ENCODE data around the gene MMRN1.

MMRN1 gene

DNA sequence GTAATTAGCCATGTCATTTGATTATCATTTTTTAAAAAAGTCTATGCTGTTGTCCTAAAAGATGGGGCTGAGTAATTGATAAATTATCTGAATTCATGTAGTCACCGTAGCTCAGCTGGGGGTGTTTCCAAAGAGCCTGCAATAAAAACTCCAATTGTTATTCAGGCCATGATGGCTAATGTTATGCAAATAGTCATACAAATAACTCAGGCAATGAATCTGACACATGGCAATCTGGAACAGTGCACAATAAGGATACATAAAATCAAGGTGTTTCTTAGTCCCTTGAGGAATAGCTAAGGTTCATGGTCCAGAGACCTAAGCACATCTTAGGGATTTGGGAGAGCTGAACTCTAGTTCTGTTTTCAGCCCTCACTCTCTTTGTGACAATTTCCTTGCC is 15.2 kb downstream of the MMRN1 start:
- DNase-seq: no peak

DNA sequence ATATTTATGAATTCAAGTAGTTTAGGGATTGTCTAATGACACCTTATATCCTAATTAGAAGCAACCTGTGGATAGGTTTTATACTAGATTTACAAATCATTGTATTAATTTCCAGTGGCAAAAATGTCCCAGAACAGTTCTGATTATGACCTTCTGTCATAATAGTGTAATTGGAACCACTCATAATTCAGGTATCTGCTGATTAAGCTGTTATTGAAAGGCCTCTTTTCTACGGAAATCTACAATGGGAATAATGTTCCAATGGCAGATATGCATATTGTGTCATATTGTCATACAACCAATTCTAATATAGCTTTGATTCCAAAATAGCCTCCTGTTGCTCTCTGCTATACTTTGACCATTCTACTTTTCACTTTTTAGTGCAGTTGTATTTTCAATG is 19.0 kb downstream of the MMRN1 start:
- no peak for DNase-seq

DNA sequence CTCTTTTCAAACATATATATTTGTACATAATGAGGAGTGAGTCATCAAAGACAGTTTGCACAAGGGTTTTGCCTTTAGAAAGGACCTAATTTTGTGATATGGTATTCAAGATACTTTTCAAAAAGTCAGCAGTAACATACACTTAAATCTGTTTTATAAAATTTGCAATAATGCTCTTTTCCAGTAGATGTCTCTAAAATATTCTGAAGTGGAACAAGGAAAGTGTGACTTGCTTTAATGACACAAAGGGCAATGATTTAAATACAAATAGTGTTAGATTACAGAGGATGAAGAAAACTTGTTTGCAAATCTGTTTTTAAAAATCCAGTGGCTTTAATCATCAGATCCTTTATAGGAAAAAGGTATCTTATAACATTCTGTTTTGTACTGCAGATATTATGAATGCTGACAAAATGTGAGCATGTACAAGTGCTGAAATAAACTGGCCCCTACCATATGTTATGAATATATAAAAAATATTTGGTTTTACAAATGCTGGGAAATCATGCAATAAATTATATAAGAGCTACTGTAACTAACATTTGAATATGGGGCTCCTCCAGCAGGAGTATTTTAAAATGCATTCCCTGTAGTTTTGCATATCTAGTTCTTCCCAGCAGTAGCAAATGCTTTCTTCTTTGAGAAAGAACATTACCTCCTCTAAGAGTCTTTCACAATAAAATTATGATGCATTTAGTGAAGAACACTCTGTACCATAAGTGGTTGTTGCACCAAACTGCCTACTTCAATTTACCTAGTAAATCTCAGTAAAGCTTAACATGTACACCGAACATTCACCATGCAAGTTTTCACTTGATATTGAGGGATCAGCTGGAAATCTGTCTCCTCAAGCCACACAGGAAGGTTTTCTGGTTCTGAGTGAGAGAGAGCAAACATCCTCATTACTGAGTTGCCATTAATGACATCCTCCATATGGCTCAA is 20.2 kb downstream of the MMRN1 start:
- no peak for DNase-seq

DNA sequence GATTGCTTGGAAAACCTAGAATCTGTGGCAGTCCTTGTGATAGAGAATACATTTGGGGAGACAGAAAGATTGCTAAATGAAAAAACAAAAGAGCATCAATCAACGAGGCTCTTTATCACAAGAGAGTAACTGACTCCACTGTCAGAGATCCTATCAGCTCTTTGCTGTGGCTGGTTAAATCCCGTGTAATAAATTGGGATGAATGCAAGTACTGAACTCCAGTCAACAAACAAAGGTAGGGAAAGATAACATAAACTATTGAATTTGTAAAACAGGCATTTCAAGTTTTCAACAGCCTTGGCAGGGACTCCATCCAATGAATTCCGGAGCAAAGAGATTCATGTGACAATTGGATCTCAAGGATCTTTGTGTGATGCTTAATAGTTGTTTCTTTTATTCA is 21.3 kb downstream of the MMRN1 start:
- DNase-seq: no peak

DNA sequence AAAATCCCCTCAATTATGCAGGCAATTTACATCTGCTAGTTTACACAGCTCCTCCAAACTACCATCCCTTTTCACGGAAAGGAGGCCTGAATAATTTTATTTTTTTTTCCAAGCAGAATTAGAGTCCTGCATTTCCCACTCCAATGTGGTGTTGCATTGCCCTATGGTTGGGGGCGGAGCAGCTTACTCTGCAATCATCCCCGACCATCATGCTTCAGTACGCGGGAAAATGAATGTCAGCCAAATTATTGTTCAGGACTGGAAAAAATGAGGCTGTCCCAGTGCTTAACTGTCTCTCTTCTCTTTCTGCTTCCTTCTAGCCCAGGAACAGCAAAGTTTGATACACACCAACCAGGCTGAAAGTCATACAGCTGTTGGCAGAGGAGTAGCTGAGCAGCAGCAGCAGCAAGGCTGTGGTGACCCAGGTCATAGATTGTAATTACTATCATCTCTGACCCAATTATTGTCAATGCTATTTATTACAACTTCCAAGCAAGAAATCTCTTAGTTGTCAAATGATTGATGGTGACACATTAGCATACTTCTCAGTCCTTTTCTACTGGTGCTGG is 28.3 kb downstream of the MMRN1 start:
- DNase-seq: no peak

DNA sequence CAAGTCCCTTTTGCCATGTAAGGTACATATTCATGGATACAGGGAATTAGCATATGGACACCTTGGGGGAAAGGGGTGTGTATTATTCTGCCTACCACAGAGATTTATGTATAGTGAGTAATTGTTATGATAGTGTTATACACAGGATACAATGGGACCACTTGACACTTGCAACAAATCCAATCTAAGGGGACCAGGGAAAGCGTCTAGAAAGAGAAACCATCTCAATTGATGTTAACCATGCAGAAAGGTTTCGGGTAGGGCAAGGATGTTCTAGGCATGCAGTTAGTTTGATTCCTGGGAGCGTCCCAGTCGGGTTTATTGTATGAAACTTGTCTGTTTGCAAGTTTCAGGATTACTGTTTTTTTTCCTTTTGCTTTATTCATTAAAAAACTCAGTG is 34.2 kb downstream of the MMRN1 start:
- no peak for DNase-seq

DNA sequence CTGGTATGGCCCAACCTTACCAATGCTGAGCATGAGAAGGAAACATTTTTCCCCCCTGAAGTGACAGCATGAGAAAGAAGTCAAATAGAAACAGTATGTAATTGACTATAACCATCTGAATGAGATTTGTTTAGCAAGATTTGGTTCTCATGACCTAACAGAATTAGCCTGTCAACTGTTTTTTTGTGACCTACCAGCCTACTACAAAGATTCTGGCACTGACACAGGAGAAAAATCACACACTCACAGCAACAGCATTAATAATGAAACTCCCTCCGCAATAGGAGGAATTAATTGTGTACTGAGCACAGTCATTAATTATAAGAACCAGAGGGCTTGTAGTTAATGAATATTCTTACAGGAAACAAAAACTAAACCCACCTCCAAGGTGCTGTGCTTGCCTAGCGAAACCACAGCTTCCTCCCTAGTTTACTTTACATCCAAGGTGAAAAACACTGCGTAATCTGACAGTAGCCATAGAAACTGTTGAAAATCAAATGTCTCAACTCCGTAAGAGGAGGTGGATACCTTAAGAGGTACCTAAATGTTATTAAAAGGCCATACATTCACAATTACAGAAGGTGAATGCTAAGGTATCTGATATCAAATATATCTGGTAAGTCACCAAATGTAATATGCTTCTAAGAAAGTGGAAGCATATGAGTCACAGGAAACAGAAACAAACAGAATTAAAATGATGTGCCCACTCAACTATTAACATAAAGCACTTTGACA is 34.9 kb downstream of the MMRN1 start:
- DNase-seq: no peak

DNA sequence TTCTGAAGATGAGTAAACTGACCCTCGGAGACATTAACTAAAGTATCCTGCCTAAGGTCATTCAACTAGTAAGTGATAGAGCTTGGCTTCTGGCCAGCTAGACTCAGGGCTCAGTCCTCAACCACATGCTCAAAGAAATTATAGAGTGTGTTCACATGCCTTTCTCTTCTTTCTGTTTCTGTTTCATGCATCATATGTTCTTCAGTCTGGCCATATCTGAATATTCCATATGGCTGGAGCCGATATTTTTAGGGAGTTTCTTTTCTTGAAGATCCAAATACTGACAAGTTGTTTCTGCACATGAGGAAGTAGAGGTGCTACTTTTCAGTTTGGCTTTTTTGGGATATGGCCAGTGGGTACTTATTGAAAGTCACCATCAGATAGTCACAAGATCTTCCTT is 44.9 kb downstream of the MMRN1 start:
- no peak for DNase-seq

DNA sequence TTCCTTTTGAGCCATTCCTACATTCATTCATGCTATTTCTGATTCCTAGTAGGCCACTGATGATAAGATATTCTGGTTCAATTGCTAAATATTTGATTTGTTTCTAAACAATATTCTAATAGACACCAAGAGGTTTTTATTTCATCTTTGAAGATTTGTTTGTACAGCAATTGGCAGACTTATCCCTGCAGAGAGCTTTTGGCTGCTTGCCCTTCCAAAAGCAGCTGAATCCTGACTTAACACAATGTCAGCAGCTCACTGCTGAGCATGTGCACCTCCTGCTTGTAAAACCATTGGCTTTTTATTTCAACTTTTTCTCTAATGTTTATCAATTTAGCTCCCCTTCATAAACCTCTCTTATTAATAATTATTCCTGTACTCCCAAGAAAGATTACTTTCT is 45.3 kb downstream of the MMRN1 start:
- no peak for DNase-seq

DNA sequence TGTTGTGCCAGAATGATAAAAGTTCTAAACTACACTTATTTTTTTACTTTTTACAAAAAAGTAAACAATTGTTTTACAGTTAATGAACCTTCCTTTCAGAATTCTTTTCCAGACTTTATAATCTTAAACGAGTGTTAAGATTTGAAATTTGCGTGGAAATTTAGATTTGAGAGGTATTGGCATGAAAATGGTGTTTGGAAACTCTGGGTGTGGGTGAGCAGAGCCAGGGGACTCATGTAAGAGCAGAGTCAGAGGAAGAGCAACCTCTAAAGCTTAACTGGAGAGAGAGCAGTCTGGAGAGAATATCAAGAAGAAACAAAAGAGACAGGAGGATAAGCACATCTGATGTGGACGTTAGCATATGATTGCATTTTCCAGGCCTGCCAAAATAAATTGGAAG is 48.2 kb downstream of the MMRN1 start:
- DNase-seq: no peak

DNA sequence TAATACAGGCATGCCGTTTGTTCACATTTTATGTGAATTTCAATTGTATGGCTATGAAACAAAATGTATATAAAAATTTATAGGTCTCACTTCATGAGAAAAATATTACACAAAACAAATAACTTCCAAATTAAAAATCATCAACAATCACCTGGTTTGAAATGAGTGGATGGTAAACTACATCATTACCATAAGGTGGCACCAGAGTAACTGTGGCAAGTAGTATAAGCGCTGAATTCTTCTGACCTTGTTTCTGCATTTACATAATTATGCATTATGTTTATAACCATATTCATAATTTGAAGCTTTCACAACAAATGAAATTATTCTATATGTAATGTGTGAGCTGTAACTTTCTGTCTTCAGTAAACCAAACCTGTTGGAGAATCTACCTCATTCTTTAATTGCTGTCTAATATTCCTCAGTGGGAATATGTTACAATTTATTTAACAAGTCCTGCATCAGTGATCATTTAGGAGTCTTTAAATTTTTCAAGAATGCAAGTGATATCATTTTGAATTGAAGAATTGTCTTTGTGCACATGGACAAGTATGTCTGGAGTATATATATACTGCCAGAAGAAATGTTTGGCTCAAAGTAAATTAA is 55.2 kb downstream of the MMRN1 start:
- no peak for DNase-seq

DNA sequence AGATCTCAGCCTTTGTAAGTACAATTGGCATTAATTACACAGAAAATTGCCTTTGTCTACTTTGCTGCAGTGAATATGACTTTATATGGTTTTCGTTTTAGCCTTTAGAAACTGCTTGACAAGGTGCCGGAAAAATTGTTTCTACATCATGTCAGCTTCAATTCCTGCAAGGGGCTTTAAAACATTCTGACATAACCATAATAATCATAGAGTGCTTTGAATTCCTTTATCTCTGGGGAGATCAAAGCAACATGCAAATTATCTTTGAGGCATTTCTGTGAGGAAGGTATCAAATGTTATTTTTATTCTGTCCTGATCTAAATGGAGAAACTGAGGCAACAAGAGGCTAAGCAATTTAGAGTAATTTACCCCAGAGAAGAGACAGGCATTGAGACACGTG is 57.8 kb downstream of the MMRN1 start:
- DNase-seq: no peak

DNA sequence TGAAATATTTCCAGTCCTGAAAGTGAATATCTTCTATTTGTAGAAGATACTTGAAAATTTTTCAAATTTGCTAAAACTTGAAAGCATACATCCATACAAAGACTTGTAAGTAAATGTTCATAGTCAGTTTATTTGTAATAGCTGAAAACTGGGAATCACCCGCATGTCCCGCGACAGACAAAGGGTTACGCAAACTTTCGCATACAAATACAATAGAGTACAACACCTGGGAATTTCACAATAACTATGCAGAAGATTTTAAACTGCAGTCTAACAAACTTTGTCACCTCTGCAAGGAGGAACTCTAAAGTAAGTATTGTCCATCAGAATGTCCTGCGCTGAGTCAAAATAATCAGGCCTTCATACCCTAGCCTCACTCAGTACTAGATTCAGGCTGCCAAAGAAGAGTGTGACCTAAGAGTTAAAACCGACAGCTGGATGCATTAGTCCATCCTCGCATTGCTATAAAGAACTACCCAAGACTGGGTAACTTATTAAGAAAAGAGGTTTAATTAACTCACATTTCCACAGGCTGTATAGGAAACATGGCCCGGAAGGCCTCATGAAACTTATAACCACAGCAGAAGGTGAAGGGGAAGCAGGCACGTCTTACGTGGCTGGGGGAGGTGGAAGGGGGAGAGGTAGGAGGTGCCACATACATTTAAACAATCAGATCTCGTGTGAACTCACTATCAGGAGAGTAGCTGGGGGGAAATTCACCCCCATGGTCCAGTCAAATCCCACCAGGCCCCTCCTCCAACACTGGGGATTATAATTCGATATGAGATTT is 60.4 kb downstream of the MMRN1 start:
- no peak for DNase-seq

DNA sequence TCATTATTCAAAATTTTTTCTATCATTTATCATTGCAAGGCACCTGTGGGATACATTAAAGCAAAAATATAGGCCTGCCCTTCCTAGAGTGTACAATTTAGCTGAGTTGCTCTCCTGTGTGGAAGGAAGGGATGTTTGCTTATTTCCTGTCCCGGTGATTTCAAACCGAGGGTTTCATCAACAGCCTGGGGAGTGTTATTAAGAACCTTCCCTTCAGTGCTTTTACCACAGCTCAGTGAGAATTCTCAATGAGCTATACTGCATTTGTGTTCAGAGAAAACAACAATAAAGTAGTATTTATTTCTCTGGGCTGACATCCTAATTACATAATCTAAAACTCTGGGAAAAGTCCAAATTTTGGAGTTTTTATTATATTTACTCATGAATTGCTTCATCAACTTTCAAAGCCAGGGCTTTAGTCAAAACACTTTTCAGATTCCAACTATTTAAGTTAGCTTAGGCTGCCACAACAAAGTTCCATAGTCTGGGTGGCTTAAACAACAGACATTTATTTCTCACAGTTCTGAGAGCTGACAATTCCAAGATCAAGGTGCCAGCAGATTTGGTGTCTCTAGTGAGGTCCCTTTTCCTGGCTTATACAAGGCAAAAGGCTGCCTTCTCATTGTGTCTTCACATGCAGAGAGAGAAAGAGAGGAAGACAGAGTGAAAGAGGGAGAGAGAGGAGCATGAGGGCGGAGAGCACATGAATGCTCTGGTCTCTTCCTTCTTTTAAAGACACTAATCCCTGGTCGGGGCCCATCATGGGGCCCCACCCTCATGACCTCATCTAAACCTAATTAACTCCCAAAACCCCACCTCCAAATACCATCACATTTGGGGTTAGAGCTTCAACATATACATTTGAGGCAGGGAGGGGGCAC is 62.6 kb downstream of the MMRN1 start:
- DNase-seq: no peak

DNA sequence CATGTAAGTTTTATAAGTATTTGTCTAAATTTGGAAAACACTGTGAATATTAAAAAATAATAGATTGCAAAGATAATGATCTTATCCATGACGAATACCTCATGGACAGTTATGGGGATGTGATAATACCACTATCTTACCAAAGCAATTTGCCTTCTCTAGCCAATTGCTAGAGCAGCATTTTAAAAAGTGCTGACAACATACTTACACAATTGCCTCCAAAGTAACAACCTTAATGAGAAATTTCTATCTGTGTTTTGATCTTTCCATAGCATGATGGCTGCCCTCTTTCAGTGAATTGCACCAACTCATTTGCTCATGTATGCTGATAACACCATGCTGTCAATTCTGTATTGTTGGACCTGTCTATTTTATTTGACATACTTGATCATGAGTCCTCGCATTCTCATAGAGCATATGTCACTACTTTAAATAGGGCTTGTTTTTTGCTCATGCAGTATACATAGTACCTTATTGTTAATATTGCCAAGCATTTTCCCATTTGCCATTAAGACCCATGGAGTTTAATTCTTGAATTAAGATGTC is 87.2 kb downstream of the MMRN1 start:
- DNase-seq: no peak

DNA sequence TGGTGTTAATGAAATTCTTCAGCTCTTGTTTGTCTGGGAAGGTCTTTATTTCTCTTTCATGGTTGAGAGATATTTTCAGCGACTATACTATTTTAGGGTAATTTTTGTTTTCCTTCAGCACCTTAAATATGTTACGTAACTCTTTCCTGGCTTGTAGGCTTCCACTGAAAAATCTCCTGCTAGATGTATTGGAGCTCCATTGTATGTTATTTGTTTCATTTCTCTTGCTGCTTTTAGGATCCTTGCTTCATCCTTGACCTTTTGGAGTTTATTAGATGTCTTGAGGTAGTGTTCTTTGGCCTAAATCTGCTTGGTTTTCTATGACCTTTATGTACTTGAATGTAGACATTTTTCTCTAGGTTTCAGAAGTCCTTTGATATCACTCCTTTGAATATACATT is 93.6 kb downstream of the MMRN1 start:
- DNase-seq: no peak

DNA sequence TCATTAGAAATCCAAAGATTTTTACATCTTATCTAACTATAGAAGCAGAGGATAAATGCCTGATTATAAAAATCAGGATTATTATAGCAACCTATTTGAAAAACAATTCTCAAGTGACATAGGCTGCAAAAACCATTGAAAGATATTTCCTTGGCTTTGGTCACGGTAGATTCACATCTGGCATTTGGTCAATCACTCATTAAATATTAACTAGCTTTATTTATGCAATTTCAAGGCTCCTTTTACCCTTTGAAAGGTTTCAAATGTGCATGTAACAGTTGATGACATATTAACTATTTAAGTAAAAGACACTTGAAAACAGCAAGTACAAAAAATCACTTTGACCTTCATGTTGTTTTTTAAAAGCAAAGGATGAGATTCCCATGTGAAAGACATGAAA is 98.1 kb downstream of the MMRN1 start:
- no peak for DNase-seq

DNA sequence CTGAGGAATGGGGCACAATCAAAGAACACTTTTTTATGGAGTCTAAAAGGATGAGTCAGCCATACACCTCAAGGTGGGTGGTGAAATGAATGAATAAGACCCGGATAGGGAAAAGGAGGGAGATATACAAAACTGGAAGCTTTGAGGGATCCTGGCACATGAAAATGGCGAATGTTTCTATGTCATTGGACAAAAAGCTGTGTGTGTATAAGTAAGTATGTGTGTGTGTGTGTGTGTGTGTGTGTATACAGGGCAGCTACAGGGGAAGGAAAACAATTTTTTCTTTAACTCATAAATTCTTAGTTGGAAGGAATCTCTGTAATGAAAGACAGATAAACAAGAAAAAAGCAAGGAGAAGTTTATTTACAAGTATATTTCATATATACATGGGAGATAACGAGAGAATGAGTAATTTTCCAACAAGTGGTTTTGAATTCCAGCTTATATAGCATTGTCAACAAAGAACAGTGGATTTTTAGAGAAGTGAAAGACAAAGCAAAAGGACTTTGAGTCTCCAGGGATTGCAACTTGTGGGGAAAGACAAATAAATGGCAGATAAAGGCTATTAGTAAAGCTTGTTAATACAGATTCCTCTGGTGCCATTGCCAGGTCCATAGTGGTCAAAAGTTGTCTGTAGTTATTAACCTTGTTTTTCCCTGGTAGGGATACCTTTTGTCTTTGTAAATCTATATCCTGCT is 99.7 kb downstream of the MMRN1 start:
- DNase-seq: no peak

DNA sequence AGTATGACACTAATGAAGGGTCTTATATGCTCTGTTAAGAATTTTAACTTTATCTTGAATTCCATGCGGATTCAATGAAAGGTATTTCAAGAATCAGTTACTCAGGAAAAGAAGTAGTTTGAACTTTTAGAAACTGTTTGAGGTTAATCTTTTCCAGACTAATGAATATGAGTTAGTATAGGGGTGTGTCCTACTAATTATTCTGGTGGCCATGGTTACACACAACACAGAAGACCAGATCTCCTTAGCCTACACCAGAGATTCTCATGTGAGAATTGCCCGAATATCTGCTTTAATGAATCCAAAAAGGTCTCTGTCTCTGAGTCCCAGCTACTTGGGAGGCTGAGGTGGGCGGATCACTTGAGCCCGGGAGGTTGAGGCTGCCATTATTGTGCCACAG is 100.4 kb downstream of the MMRN1 start:
- DNase-seq: no peak

DNA sequence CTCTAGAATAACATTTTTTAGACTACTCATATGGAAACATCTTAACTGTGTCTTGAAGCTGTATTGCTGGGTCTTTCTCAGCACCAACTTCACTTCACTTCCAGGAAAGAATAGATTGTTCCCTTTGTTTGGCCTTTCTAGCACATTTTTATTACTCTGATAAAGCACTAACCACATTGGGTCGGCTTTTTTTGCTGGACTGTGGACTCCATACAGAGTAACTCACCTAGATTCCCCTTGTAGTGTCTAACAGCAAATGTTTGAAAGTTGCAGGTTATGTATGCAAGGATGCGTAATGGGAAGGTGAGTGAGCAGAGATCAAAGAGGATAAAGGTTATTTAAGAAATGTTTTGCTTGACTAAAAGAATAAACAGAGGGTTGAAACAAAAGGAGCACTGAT is 101.2 kb downstream of the MMRN1 start:
- DNase-seq: no peak
